ENCODE results near the gene SEC24D. TPM values are rescaled to one million over a fixed set of nuclear protein-coding genes. Genes with fewer than 3 reads are reported as not detected.

SEC24D gene
- total and polyA plus RNA-seq, 2 donors (not counting 3 experiments of a cell fraction or from before 2014, with no cell fraction given): 81.5 to 127 TPM

GRCh38 chr4:118826723-118827444, 9.0 kb downstream of the SEC24D start:
- H3K36me3 ChIP-seq (ENCODE audit: control insufficient read depth in 2 of 2, extremely low read depth in 1 of 2, insufficient read depth in 2 of 2, low read length in 2 of 2): peaks cover 20 to 33% of the 10 kb centered on the region in 2 experiments
- dilution Hi-C loops (cut with MboI; ENCODE audit: extremely low pct_ligation_motif_present, low sequenced_read_pairs): no loop called here
- H3K27me3 ChIP-seq (ENCODE audit: control insufficient read depth in 2 of 2, insufficient read depth in 2 of 2, low read length in 2 of 2): no peaks in the 10 kb centered on the region
- H3K27ac ChIP-seq (ENCODE audit: insufficient read depth, low read depth, low read length): no peak overlapping the region
- no TSS peak for BruUV-seq (replicated peaks)
- no peak overlapping the region for H2AFZ ChIP-seq (ENCODE audit: low read depth, low read length)
- H3K4me3 ChIP-seq (replicated peaks in 1 of 3; ENCODE audit: insufficient read depth in 1 of 3, low read depth in 1 of 3, low read length in 3 of 3): no peak overlapping the region
- FAIRE-seq (no peak), DNase-seq (ENCODE audit: low read depth, low spot score) (no peak)
- no peak for TF ChIP-seq EZH2 (IDR thresholded peaks at IDR 0.05; ENCODE audit: borderline replicate concordance, low read depth, low read length, severe bottlenecking)
- TF ChIP-seq, protein P1, sequence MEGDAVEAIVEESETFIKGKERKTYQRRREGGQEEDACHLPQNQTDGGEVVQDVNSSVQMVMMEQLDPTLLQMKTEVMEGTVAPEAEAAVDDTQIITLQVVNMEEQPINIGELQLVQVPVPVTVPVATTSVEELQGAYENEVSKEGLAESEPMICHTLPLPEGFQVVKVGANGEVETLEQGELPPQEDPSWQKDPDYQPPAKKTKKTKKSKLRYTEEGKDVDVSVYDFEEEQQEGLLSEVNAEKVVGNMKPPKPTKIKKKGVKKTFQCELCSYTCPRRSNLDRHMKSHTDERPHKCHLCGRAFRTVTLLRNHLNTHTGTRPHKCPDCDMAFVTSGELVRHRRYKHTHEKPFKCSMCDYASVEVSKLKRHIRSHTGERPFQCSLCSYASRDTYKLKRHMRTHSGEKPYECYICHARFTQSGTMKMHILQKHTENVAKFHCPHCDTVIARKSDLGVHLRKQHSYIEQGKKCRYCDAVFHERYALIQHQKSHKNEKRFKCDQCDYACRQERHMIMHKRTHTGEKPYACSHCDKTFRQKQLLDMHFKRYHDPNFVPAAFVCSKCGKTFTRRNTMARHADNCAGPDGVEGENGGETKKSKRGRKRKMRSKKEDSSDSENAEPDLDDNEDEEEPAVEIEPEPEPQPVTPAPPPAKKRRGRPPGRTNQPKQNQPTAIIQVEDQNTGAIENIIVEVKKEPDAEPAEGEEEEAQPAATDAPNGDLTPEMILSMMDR (IDR thresholded peaks at IDR 0.05; ENCODE audit: extremely low read depth in 1 of 2, insufficient read depth in 1 of 2, low read depth in 1 of 2, low read length in 2 of 2): no peak
- no peak for TF ChIP-seq POLR2AphosphoS5 (IDR thresholded peaks at IDR 0.05; ENCODE audit: insufficient read depth, low read depth, low read length)
- TF ChIP-seq, protein P2, sequence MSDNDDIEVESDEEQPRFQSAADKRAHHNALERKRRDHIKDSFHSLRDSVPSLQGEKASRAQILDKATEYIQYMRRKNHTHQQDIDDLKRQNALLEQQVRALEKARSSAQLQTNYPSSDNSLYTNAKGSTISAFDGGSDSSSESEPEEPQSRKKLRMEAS (IDR thresholded peaks at IDR 0.05; ENCODE audit: insufficient read depth, insufficient read length): no peak
- no peak for TF ChIP-seq MYC (IDR thresholded peaks at IDR 0.05; ENCODE audit: low read depth, low read length)
- no peak for TF ChIP-seq GATA2 (IDR thresholded peaks at IDR 0.05; ENCODE audit: insufficient read depth, insufficient read length, low read depth, low read length)
- TF ChIP-seq POLR2A (IDR thresholded peaks at IDR 0.05; ENCODE audit: low read depth, low read length): no peak
- TF ChIP-seq JUN (IDR thresholded peaks at IDR 0.05; ENCODE audit: borderline replicate concordance, insufficient read depth, insufficient read length, low read depth): no peak
- no peak for TF ChIP-seq FOS (IDR thresholded peaks at IDR 0.05; ENCODE audit: borderline replicate concordance, insufficient read depth, low read length)
- no peaks in the 10 kb centered on the region for H3K9me3 ChIP-seq (replicated peaks; ENCODE audit: control insufficient read depth, insufficient read depth, low read length)
- H4K20me1 ChIP-seq (replicated peaks; ENCODE audit: control insufficient read depth, extremely low read depth, insufficient read depth, low read length): peaks cover 20% of the 10 kb centered on the region
- peaks cover 99% of the 10 kb centered on the region for H3K79me2 ChIP-seq (ENCODE audit: control insufficient read depth, insufficient read depth, low read length)
- POLR2A ChIA-PET: no interaction called here
- H3K9ac ChIP-seq (replicated peaks; ENCODE audit: extremely low read depth, insufficient read depth, low read length): no peak overlapping the region
- no peaks in the 10 kb centered on the region for H3K9me1 ChIP-seq (replicated peaks; ENCODE audit: control insufficient read depth, extremely low read depth, insufficient read depth, low read length)
- CTCF ChIA-PET: interaction anchor here (1.0 to 1.3 kb wide), 4 partner anchors 10 to 62 kb away, joined by 3 to 5 read pairs (median 4); partner anchors contain the start of gene SYNPO2
- H3K4me2 ChIP-seq (ENCODE audit: insufficient read depth, low read length): no peak overlapping the region
- peaks cover 8% of the 10 kb centered on the region for H3K4me1 ChIP-seq (ENCODE audit: control insufficient read depth, extremely low read depth, insufficient read depth, low read length)
- intact Hi-C loops (cut with micrococcal nuclease): no loop called here
